ENCODE results near the gene TLE5.

DNA sequence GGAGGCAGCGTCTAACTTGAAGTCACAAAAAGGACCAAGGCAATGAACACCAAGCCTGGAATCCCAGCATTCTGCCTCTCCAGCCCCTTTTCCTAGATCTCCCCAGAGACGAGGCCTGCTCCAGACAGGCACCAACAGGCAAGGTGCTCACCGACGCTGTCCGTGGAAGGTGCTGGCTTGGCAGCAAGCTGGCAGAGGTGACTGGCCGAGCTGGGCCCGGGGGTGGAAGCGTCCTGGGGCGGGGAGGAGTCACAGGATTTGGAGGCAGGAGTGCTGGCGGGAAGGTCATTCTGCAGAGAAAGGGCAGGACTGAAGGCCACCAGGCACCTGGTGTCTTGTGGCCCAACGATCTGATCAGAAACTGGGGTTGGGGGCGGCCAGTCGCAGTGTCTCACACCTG lies 51.4 kb downstream of the TLE5 start:
- TF ChIP-seq, protein P1, sequence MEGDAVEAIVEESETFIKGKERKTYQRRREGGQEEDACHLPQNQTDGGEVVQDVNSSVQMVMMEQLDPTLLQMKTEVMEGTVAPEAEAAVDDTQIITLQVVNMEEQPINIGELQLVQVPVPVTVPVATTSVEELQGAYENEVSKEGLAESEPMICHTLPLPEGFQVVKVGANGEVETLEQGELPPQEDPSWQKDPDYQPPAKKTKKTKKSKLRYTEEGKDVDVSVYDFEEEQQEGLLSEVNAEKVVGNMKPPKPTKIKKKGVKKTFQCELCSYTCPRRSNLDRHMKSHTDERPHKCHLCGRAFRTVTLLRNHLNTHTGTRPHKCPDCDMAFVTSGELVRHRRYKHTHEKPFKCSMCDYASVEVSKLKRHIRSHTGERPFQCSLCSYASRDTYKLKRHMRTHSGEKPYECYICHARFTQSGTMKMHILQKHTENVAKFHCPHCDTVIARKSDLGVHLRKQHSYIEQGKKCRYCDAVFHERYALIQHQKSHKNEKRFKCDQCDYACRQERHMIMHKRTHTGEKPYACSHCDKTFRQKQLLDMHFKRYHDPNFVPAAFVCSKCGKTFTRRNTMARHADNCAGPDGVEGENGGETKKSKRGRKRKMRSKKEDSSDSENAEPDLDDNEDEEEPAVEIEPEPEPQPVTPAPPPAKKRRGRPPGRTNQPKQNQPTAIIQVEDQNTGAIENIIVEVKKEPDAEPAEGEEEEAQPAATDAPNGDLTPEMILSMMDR (conservative IDR thresholded peaks at IDR 0.05; ENCODE audit: low read depth in 2 of 2) = no peak
- no peak for TF ChIP-seq EZH2 (IDR thresholded peaks at IDR 0.05; ENCODE audit: low read depth, unreplicated experiment)
- TF ChIP-seq, protein P2, sequence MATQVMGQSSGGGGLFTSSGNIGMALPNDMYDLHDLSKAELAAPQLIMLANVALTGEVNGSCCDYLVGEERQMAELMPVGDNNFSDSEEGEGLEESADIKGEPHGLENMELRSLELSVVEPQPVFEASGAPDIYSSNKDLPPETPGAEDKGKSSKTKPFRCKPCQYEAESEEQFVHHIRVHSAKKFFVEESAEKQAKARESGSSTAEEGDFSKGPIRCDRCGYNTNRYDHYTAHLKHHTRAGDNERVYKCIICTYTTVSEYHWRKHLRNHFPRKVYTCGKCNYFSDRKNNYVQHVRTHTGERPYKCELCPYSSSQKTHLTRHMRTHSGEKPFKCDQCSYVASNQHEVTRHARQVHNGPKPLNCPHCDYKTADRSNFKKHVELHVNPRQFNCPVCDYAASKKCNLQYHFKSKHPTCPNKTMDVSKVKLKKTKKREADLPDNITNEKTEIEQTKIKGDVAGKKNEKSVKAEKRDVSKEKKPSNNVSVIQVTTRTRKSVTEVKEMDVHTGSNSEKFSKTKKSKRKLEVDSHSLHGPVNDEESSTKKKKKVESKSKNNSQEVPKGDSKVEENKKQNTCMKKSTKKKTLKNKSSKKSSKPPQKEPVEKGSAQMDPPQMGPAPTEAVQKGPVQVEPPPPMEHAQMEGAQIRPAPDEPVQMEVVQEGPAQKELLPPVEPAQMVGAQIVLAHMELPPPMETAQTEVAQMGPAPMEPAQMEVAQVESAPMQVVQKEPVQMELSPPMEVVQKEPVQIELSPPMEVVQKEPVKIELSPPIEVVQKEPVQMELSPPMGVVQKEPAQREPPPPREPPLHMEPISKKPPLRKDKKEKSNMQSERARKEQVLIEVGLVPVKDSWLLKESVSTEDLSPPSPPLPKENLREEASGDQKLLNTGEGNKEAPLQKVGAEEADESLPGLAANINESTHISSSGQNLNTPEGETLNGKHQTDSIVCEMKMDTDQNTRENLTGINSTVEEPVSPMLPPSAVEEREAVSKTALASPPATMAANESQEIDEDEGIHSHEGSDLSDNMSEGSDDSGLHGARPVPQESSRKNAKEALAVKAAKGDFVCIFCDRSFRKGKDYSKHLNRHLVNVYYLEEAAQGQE (IDR thresholded peaks at IDR 0.05; ENCODE audit: unreplicated experiment) = no peak

Data from GM23338 (cell line).